HUES64 (cell line): ENCODE measurements around the gene GPHN.

Experiments
- H3K27ac ChIP-seq: 2 replicates; pipeline ENCODE4 v1.7.0; 2013; ENCODE audit warnings: low read depth, low read length, inconsistent platforms
- H3K27me3 ChIP-seq: 2 replicates; pipeline ENCODE4 v1.6.1; 2013; ENCODE audit warnings: mild to moderate bottlenecking, low read length; ENCODE audit not compliant: insufficient read depth
- H3K36me3 ChIP-seq: 2 replicates; pipeline ENCODE4 v1.6.1; 2013; ENCODE audit warnings: mild to moderate bottlenecking, low read length; ENCODE audit not compliant: insufficient read depth
- H3K4me1 ChIP-seq: 2 replicates; pipeline ENCODE4 v1.6.1; 2013; ENCODE audit warnings: mild to moderate bottlenecking, low read length, moderate library complexity; ENCODE audit not compliant: insufficient read depth
- H3K4me3 ChIP-seq: 2 replicates; pipeline ENCODE4 v1.5.1; 2013; ENCODE audit warnings: mild to moderate bottlenecking, low read length, moderate library complexity
- H3K9ac ChIP-seq: 2 replicates; pipeline ENCODE4 v1.6.1; 2013; ENCODE audit warnings: mild to moderate bottlenecking, low read depth, low read length
- H3K9me3 ChIP-seq: 2 replicates; pipeline ENCODE4 v1.6.1; 2013; ENCODE audit warnings: low read depth, low read length; ENCODE audit not compliant: insufficient read depth
- WGBS: fragments of 150-250, 120-280 bp; methylation state at CpG from one replicate; pipeline ENCODE4 v1.1.7; 2013; ENCODE audit warnings: missing lambda C conversion rate; 5-methylcytosine and 5-hydroxymethylcytosine counted together

The GPHN gene

DNA sequence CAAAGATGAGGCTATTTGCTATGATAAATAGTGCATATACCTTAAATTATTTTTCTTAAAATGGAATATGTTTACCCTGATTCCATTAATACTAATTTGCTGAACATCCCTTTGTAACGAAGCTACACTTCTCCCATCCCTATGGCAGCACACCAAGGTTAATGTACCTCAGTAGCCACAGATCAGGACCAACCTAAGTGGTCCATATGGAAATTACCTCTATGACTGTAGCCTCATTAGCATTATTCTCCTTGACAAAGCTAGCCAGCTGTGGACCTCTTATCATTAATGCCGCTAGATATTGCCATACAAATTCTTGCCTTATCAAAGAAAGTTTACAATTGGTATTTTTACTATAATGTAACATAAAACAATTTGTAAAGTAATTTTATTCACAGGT lies 604.4 kb downstream of the GPHN start:
- H3K27me3 ChIP-seq: no peaks in the 10 kb centered on the region
- no peaks in the 10 kb centered on the region for H3K36me3 ChIP-seq
- no peaks in the 10 kb centered on the region for H3K9me3 ChIP-seq
- 79% methylated on average over 2 of the region's 2 CpGs for WGBS
- no peak overlapping the region for H3K9ac ChIP-seq
- no peak overlapping the region for H3K4me3 ChIP-seq
- H3K4me1 ChIP-seq: peaks cover 14% of the 10 kb centered on the region; the same call in 1 of the 2 replicates
- no peak overlapping the region for H3K27ac ChIP-seq

DNA sequence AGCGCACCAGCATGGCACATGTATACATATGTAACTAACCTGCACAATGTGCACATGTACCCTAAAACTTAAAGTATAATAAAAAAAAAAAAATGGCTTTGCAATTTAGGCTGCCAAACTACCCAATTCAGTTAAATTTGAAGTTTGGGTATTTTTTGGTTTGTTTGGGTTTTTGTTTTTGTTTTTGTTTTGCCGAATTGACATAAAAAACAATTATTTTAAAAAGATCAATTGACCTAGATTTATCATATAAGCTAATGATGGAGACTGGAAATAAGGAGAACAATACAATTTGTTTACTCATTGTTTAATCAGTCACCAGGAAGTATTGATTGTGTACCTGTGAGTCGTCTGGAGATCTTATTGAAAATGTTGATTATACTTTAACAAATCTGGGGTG lies 619.2 kb downstream of the GPHN start:
- no peaks in the 10 kb centered on the region for H3K27me3 ChIP-seq
- H3K9ac ChIP-seq: no peak overlapping the region
- WGBS: no CpG with 5 or more reads among the region's 3 CpGs
- H3K9me3 ChIP-seq: no peaks in the 10 kb centered on the region
- H3K4me3 ChIP-seq: no peak overlapping the region
- no peaks in the 10 kb centered on the region for H3K36me3 ChIP-seq
- H3K27ac ChIP-seq: no peak overlapping the region
- peaks cover 3% of the 10 kb centered on the region; the same call in 1 of the 2 replicates for H3K4me1 ChIP-seq

DNA sequence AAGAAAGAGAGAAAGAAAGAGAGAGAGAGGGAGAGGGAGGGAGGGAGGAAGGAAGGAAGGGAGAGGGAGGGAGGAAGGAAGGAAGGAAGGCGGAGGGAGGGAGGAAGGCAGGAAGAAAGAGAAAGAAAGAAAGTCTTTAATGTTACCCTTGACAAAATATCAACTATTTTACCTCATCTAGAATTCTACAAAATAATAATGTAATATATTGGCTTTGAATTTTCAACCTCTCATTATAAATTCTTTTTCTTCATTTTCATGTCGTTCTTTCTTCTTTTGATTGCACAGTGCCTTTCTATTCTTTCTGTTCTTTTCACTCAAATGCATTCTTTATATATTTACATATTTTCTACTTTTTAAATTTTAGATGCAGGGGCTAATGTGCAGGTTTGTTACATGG lies 621.8 kb downstream of the GPHN start:
- peaks cover 8% of the 10 kb centered on the region for H3K4me1 ChIP-seq
- no peaks in the 10 kb centered on the region for H3K36me3 ChIP-seq
- no peak overlapping the region for H3K27ac ChIP-seq
- H3K4me3 ChIP-seq: no peak overlapping the region
- no peak overlapping the region for H3K9ac ChIP-seq
- no peaks in the 10 kb centered on the region for H3K9me3 ChIP-seq
- WGBS: 100% methylated on average over 1 of the region's 2 CpGs
- H3K27me3 ChIP-seq: no peaks in the 10 kb centered on the region

DNA sequence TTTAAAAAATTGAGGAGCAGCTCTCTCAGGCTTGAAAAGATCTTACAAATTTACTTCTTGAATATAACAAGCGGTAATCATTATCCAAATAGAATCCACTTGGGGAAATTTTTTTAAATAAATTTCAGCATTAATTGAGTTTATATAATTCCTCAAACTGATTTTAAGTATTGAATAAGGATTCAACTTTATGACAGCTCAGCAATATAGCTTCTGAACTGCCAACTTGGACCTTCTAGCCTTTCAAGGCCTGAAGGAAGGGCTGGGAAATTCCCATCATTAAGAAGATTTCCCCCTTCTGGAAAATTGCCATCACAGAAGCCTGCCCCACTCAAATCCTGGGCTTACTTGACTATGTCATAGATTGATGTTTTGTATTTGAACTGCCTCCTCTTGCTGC lies 623.7 kb downstream of the GPHN start:
- Histone ChIP-seq H3K9me3 (no peaks in the 10 kb centered on the region), H3K9ac (no peak overlapping the region), H3K4me1 (peaks cover 5% of the 10 kb centered on the region), H3K27me3 (no peaks in the 10 kb centered on the region), H3K36me3 (no peaks in the 10 kb centered on the region), H3K4me3 (no peak overlapping the region), H3K27ac (no peak overlapping the region)
- WGBS: no CpG with 5 or more reads among the region's 1 CpG

DNA sequence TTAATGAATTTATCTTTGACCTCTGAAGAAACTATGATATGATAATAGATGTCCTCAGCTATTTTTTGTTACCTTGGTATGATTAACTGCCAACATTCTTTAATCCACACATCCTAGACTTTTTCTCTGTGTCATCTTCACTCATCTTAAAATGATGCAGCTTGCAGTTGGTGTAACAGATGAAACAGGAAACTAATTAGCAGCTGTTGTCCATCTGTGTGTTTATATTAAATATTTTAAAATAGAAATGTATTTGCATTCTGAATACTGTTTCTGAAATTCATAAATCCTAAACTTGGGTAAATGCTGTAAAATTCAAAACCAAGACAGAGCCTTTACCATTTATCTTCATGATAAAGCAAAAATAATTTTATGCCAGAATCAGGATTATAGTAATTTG lies 625.2 kb downstream of the GPHN start:
- Histone ChIP-seq H3K4me3 (no peak overlapping the region), H3K9me3 (no peaks in the 10 kb centered on the region), H3K4me1 (peaks cover 5% of the 10 kb centered on the region), H3K27me3 (no peaks in the 10 kb centered on the region), H3K36me3 (no peaks in the 10 kb centered on the region), H3K27ac (no peak overlapping the region), H3K9ac (no peak overlapping the region)

DNA sequence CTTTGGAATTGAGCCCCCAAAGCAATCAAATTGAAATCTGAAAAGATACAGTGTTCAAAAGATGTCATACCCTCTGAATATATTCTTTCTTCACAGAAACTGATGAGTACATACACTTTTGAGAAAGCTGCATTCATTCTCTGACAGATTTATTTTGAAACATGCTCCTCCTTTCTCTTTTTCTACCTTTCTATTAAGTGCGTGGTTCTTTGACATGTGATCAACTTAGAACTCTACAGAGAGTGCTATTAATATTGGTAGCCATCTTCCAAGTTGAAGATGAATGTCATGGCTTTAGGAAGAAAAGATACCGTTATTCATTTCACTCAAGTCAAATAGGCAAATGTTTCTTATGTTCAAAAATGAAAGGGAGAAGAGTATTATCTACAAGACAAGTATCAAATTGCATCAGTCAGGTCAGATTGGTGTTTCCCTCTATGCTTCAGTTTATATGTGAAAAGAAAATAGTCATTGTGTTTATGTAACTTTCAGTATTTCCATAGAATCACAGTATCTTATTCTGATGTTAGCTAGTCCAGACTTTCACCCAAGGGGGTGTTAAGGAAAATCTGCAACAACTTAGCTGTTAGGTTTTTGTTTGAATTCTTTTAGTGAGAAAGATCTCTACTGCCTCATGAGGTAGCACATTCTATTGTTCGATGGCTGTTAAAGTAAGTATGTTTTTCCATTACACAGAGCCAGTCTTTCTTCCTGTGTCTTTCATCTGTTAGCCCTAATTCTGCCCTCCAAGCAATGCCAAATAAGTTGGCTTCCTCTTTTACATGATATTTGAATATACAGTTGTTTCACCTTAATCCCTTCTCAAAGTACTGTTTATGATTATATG lies 625.9 kb downstream of the GPHN start:
- no peak overlapping the region for H3K4me3 ChIP-seq
- no peaks in the 10 kb centered on the region for H3K27me3 ChIP-seq
- H3K36me3 ChIP-seq: no peaks in the 10 kb centered on the region
- no peaks in the 10 kb centered on the region for H3K9me3 ChIP-seq
- WGBS: 93% methylated on average over 3 of the region's 3 CpGs
- peaks cover 5% of the 10 kb centered on the region for H3K4me1 ChIP-seq
- no peak overlapping the region for H3K27ac ChIP-seq
- H3K9ac ChIP-seq: no peak overlapping the region

DNA sequence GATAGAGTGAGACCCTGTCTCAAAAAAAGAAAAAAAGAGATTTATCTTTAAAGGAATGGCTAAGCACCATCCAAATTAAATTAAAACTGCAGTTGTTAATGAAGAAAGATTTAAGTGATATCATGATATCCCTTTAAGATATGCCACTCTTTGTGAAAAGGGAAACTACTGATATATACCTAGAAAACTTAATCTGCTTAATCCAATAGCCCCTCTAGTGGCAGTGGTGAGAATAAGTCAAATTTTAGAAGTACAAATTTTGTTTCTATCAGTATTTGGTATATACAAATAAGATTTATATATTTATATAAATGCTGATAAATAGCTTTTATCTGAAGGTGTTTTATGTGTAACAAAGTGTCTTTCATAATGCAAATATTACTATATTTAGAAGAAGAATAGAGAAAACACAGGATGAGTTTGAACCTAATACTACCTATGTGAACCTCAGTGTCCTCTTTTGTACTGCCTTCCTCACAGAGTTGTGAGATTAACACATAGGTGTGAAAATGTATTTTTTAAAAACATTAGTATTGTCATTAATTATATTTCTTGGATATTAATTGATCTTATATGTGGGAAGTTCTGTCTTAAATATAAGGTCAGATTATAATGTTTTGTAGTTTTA lies 629.9 kb downstream of the GPHN start:
- Histone ChIP-seq H3K27ac (no peak overlapping the region), H3K9me3 (no peaks in the 10 kb centered on the region), H3K4me1 (peaks cover 5% of the 10 kb centered on the region), H3K9ac (no peak overlapping the region), H3K4me3 (no peak overlapping the region), H3K27me3 (no peaks in the 10 kb centered on the region), H3K36me3 (no peaks in the 10 kb centered on the region)

DNA sequence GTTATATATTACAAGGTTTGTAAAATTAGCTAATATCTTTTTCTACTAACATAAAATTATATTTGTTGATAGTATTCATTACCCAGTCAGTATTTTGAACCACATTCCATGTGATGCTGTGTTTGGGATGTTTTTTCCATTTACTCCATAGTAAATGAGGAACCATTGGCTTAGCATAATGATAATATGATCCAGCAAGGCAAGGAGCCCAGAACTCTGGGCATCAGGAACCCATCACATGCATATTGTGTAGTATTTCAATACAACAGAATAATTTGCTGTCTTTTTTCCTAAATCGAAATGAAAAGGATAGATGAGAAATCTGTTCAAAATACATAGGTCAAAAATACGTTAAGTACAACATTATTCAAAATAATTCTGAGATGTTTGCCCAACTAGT lies 632.6 kb downstream of the GPHN start:
- Histone ChIP-seq H3K9me3 (no peaks in the 10 kb centered on the region), H3K9ac (no peak overlapping the region), H3K27me3 (no peaks in the 10 kb centered on the region), H3K4me3 (no peak overlapping the region), H3K27ac (no peak overlapping the region), H3K4me1 (no peaks in the 10 kb centered on the region), H3K36me3 (no peaks in the 10 kb centered on the region)
- no CpG with 5 or more reads among the region's 2 CpGs for WGBS

DNA sequence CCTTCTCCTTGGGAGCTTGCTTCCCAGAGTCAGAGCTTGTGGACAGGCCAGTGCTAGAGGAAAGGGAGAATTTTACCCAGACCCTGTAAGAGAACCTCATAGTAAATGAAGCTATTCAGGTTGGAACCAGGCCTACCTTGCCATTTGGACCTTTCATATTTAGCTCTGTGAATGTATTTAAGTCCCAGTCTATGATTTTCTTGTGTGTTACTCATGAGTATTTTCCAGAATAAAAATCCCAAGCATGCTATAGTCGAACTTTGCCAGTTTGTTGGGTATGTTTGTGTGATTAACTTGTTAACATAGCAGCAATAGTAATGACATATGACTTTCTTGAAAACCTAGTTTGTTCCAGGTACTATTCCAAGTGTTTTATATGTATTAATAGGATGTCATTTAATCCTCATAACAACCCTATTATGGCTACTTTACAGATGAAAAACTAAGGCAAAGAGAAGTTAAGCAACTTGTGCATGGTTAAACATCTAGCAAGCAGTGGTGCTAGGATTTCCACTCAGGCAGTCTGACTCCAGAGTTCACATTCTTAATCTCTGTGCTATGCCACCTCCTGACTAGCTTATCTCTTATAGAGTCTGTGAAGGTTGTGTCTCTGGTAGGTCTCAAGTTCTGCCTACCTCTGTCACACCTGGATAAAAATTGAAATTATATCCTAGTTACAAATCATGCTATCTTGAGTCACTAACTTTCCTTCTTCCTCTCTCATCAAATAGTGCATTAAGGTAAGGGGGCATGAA lies 633.4 kb downstream of the GPHN start:
- H3K4me3 ChIP-seq: no peak overlapping the region
- WGBS: no CpG with 5 or more reads among the region's 1 CpG
- H3K9me3 ChIP-seq: no peaks in the 10 kb centered on the region
- H3K36me3 ChIP-seq: no peaks in the 10 kb centered on the region
- no peak overlapping the region for H3K9ac ChIP-seq
- no peak overlapping the region for H3K27ac ChIP-seq
- no peaks in the 10 kb centered on the region for H3K4me1 ChIP-seq
- H3K27me3 ChIP-seq: no peaks in the 10 kb centered on the region

DNA sequence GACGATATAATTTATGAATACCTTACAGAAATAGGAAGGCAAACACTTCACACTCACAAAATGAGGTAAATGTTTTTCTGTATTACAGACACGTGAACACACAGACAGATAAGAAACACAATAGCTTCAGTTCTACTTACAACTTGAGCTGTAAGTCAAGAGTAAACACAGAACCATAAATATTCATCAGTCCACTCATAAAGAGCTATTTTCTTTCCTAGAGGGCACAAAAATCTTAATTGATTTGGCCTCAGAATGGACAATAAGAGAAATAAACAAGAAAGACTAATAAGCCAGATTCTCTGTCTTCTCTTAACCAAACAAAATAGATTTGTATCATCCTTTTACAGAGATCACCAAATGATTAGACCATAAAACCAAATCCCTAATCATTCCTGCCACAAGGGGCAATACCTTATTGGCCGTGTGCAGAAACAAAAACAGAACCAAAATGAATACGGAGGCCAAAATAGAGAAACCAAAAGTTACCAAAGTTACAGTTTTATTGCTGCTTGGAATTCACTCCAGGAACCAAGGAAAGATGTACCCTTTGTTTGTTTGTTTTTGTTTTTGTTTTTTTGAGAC lies 643.2 kb downstream of the GPHN start:
- no peak overlapping the region for H3K9ac ChIP-seq
- no peaks in the 10 kb centered on the region for H3K27me3 ChIP-seq
- no peaks in the 10 kb centered on the region for H3K36me3 ChIP-seq
- 91% methylated on average over 4 of the region's 4 CpGs for WGBS
- H3K9me3 ChIP-seq: no peaks in the 10 kb centered on the region
- no peak overlapping the region for H3K27ac ChIP-seq
- H3K4me1 ChIP-seq: no peaks in the 10 kb centered on the region
- H3K4me3 ChIP-seq: no peak overlapping the region

DNA sequence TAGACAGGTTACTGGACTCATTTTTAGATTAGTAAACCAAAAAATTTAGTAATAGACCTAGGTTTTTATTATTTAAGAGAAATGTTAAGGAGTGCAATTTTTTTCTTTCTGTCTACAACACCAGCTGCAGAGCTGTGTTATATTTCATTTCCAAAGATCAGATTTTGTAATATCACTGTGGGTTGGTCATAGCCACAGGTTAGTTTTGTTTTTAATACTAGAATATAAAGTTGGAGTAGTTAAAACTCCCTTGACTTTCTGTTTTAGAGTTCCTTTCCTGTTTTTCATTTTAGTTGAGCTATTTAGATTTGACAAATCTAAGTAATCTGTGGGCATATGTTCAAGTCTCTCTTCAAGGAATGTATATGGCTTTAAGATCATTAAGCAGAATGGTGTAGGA lies 650.6 kb downstream of the GPHN start:
- Histone ChIP-seq H3K27ac (no peak overlapping the region), H3K27me3 (no peaks in the 10 kb centered on the region), H3K4me3 (no peak overlapping the region), H3K4me1 (no peaks in the 10 kb centered on the region), H3K9me3 (no peaks in the 10 kb centered on the region), H3K9ac (no peak overlapping the region), H3K36me3 (no peaks in the 10 kb centered on the region)
